ENCODE measurements around the gene TTLL9.

TTLL9 gene

DNA sequence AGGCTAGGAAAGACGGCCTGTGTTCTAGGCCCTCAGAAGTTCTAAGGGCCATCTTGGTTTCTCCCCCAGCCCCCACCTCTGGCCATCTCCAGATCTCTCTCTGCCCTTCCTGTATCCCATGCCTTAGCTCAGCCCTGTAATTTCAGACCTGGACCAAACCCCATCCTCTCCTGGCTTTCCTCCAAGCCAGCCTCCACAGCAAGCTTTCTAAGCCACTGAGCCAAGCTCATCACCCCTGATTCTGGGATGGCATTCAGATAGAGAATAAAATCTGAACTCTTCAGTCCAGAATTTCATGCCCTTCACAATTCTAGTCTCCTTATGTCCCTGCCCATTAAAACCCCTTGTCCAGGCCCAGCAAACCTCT is 120.9 kb downstream of the TTLL9 start:
- TF ChIP-seq FOXM1 (IDR thresholded peaks at IDR 0.05; ENCODE audit: borderline replicate concordance, low read depth) (no peak), TEAD4 (IDR thresholded peaks at IDR 0.05) (no peak), CREB1 (IDR thresholded peaks at IDR 0.05; ENCODE audit: low read depth) (no peak), RAD21 (IDR thresholded peaks at IDR 0.05; ENCODE audit: low read depth) (no peak), TCF12 (IDR thresholded peaks at IDR 0.05; ENCODE audit: low read depth) (no peak), ZBTB7A (IDR thresholded peaks at IDR 0.05; ENCODE audit: low read depth) (no peak), CEBPB (IDR thresholded peaks at IDR 0.05) (no peak), EGR1 (IDR thresholded peaks at IDR 0.05) (no peak), TAF1 (IDR thresholded peaks at IDR 0.05; ENCODE audit: low read depth) (no peak), EP300 (IDR thresholded peaks at IDR 0.05; ENCODE audit: borderline replicate concordance) (no peak), NFIC (IDR thresholded peaks at IDR 0.05) (no peak), YY1 (IDR thresholded peaks at IDR 0.05; ENCODE audit: low read depth) (no peak)
- TF ChIP-seq, protein P1, sequence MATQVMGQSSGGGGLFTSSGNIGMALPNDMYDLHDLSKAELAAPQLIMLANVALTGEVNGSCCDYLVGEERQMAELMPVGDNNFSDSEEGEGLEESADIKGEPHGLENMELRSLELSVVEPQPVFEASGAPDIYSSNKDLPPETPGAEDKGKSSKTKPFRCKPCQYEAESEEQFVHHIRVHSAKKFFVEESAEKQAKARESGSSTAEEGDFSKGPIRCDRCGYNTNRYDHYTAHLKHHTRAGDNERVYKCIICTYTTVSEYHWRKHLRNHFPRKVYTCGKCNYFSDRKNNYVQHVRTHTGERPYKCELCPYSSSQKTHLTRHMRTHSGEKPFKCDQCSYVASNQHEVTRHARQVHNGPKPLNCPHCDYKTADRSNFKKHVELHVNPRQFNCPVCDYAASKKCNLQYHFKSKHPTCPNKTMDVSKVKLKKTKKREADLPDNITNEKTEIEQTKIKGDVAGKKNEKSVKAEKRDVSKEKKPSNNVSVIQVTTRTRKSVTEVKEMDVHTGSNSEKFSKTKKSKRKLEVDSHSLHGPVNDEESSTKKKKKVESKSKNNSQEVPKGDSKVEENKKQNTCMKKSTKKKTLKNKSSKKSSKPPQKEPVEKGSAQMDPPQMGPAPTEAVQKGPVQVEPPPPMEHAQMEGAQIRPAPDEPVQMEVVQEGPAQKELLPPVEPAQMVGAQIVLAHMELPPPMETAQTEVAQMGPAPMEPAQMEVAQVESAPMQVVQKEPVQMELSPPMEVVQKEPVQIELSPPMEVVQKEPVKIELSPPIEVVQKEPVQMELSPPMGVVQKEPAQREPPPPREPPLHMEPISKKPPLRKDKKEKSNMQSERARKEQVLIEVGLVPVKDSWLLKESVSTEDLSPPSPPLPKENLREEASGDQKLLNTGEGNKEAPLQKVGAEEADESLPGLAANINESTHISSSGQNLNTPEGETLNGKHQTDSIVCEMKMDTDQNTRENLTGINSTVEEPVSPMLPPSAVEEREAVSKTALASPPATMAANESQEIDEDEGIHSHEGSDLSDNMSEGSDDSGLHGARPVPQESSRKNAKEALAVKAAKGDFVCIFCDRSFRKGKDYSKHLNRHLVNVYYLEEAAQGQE (IDR thresholded peaks at IDR 0.05; ENCODE audit: low read depth) = no peak
- TF ChIP-seq, protein P2, sequence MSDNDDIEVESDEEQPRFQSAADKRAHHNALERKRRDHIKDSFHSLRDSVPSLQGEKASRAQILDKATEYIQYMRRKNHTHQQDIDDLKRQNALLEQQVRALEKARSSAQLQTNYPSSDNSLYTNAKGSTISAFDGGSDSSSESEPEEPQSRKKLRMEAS (IDR thresholded peaks at IDR 0.05) = no peak
- TF ChIP-seq, protein P3, sequence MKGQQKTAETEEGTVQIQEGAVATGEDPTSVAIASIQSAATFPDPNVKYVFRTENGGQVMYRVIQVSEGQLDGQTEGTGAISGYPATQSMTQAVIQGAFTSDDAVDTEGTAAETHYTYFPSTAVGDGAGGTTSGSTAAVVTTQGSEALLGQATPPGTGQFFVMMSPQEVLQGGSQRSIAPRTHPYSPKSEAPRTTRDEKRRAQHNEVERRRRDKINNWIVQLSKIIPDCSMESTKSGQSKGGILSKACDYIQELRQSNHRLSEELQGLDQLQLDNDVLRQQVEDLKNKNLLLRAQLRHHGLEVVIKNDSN (IDR thresholded peaks at IDR 0.05) = no peak

DNA sequence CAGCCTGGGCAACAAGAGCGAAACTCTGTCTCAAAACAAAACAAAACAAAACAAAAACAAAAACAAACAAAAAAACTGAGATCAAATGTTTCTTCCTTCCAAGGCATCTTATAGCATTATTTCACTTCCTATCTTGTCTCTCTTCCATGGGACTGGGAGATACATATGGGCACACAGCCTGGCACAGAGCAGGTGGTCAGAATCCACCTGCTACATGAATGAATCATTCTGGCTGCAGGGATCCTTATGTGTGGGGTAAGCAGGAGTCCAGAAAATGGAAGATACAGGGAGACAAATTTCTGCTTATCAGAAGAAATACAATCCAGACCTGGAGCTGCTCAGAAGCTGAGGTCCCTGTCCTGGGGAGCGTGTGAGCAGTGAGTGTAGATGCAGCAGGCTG is 121.7 kb downstream of the TTLL9 start:
- TF ChIP-seq TEAD4 (IDR thresholded peaks at IDR 0.05) (no peak), ZBTB7A (IDR thresholded peaks at IDR 0.05; ENCODE audit: low read depth) (no peak), NFIC (IDR thresholded peaks at IDR 0.05) (no peak), CREB1 (IDR thresholded peaks at IDR 0.05; ENCODE audit: low read depth) (no peak), TCF12 (IDR thresholded peaks at IDR 0.05; ENCODE audit: low read depth) (no peak), EGR1 (IDR thresholded peaks at IDR 0.05) (no peak), CEBPB (IDR thresholded peaks at IDR 0.05) (no peak), EP300 (IDR thresholded peaks at IDR 0.05; ENCODE audit: borderline replicate concordance) (no peak), YY1 (IDR thresholded peaks at IDR 0.05; ENCODE audit: low read depth) (no peak), RAD21 (IDR thresholded peaks at IDR 0.05; ENCODE audit: low read depth) (no peak), FOXM1 (IDR thresholded peaks at IDR 0.05; ENCODE audit: borderline replicate concordance, low read depth) (no peak), TAF1 (IDR thresholded peaks at IDR 0.05; ENCODE audit: low read depth) (no peak)
- TF ChIP-seq, protein P2 (IDR thresholded peaks at IDR 0.05) = no peak
- TF ChIP-seq, protein P1 (IDR thresholded peaks at IDR 0.05; ENCODE audit: low read depth) = no peak
- TF ChIP-seq, protein P3 (IDR thresholded peaks at IDR 0.05) = no peak
